ENCODE data around the gene CACNG3.

- TF ChIP-seq CTCF (conservative IDR thresholded peaks at IDR 0.05; ENCODE audit: low read depth, low read length) (no peak), EZH2phosphoT487 (IDR thresholded peaks at IDR 0.05; ENCODE audit: borderline replicate concordance, low read length) (no peak), EZH2 (IDR thresholded peaks at IDR 0.05; ENCODE audit: low read length, unreplicated experiment) (no peak)
Measured at GRCh38 chr16:24216961-24217360, 39.2 kb upstream of the CACNG3 start.

All from PC-3 (cell line).